GM18502 (cell line): ENCODE results near the gene NRP1.

Experiments used
- ATAC-seq: cut with Tn5 transposase; IDR thresholded peaks from one replicate; pipeline ENCODE4 v1.9.1; 2021; ENCODE audit warnings: mild to moderate bottlenecking; ENCODE audit not compliant: unreplicated experiment, poor library complexity

The NRP1 gene

GRCh38 chr10:33243703-33244102 is 90.8 kb downstream of the NRP1 start:
- ATAC-seq: no peak

GRCh38 chr10:33242931-33243330 is 91.5 kb downstream of the NRP1 start:
- no peak for ATAC-seq

- no peak for ATAC-seq
Measured at GRCh38 chr10:33241351-33241750, 93.1 kb downstream of the NRP1 start.

- no peak for ATAC-seq
Measured at GRCh38 chr10:33240931-33241330, 93.5 kb downstream of the NRP1 start.

- no peak for ATAC-seq
Measured at GRCh38 chr10:33240258-33240657, 94.2 kb downstream of the NRP1 start.

- no peak for ATAC-seq
Measured at GRCh38 chr10:33239257-33239656, 95.2 kb downstream of the NRP1 start.

GRCh38 chr10:33238643-33239042 is 95.8 kb downstream of the NRP1 start:
- ATAC-seq: no peak

GRCh38 chr10:33237736-33238624 is 96.5 kb downstream of the NRP1 start:
- no peak for ATAC-seq

GRCh38 chr10:33236916-33237315 is 97.6 kb downstream of the NRP1 start:
- no peak for ATAC-seq

GRCh38 chr10:33235951-33236350 is 98.5 kb downstream of the NRP1 start:
- no peak for ATAC-seq

GRCh38 chr10:33235251-33235884 is 99.1 kb downstream of the NRP1 start:
- no peak for ATAC-seq

- ATAC-seq: no peak
Measured at GRCh38 chr10:33234831-33235237, 99.6 kb downstream of the NRP1 start.

- no peak for ATAC-seq
Measured at GRCh38 chr10:33233635-33234034, 100.8 kb downstream of the NRP1 start.

- ATAC-seq: no peak
Measured at GRCh38 chr10:33233221-33233620, 101.2 kb downstream of the NRP1 start.

GRCh38 chr10:33231621-33232350 is 102.7 kb downstream of the NRP1 start:
- no peak for ATAC-seq

- no peak for ATAC-seq
Measured at GRCh38 chr10:33229949-33230267, 104.6 kb downstream of the NRP1 start.

GRCh38 chr10:33229252-33229948 is 105.1 kb downstream of the NRP1 start:
- no peak for ATAC-seq

- no peak for ATAC-seq
Measured at GRCh38 chr10:33228426-33228825, 106.0 kb downstream of the NRP1 start.

- no peak for ATAC-seq
Measured at GRCh38 chr10:33227489-33227888, 107.0 kb downstream of the NRP1 start.

- no peak for ATAC-seq
Measured at GRCh38 chr10:33224251-33224965, 110.1 kb downstream of the NRP1 start.
